Measurements from ENCODE around the gene SOWAHB. TPM values are rescaled to one million over a fixed set of nuclear protein-coding genes. Genes with fewer than 3 reads are reported as not detected.

The SOWAHB gene
- total RNA-seq, 2 donors from 2014 or later: 1.2 to 2.6 TPM

DNA sequence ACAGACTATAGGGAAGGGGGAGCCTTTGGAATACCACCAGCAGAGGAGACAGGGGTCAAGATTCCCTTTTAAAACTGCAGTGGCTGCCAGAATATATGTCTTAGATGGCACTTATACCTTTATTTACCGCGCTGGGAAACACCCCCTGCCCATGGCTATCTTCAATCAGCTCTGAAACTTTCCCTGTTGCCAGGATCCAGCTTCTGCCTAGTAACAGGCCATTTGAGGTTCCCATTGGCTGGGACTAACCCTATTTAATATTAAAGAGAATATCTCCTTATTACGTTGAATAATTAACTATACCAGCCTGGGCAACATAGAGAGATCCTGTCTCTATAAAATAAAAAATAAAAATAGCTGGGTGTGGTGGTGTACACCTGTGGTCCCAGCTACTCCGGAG, 23.8 kb downstream of the SOWAHB start:
- TF ChIP-seq, protein P1, sequence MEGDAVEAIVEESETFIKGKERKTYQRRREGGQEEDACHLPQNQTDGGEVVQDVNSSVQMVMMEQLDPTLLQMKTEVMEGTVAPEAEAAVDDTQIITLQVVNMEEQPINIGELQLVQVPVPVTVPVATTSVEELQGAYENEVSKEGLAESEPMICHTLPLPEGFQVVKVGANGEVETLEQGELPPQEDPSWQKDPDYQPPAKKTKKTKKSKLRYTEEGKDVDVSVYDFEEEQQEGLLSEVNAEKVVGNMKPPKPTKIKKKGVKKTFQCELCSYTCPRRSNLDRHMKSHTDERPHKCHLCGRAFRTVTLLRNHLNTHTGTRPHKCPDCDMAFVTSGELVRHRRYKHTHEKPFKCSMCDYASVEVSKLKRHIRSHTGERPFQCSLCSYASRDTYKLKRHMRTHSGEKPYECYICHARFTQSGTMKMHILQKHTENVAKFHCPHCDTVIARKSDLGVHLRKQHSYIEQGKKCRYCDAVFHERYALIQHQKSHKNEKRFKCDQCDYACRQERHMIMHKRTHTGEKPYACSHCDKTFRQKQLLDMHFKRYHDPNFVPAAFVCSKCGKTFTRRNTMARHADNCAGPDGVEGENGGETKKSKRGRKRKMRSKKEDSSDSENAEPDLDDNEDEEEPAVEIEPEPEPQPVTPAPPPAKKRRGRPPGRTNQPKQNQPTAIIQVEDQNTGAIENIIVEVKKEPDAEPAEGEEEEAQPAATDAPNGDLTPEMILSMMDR (conservative IDR thresholded peaks at IDR 0.05): no peak
- Histone ChIP-seq H3K4me1 (ENCODE audit: control insufficient read depth, insufficient read depth, low read length) (no peaks in the 10 kb centered on the region), H3K36me3 (ENCODE audit: control insufficient read depth, insufficient read depth, low read length) (no peaks in the 10 kb centered on the region), H3K27ac (ENCODE audit: low read depth, low read length) (no peak overlapping the region), H3K4me3 (ENCODE audit: low read length) (no peak overlapping the region), H3K9me3 (ENCODE audit: control insufficient read depth, low read length) (no peaks in the 10 kb centered on the region), H3K9ac (ENCODE audit: extremely low read depth, low read length, poor library complexity, severe bottlenecking) (no peak overlapping the region), H3K27me3 (ENCODE audit: control insufficient read depth, insufficient read depth, low read length, poor library complexity, severe bottlenecking) (peaks cover 3% of the 10 kb centered on the region)
- Mint-ChIP-seq H3K27me3 (ENCODE audit: insufficient read depth) (peaks cover 17% of the 10 kb centered on the region), H3K9me3 (no peaks in the 10 kb centered on the region), H3K27ac (no peak overlapping the region), H3K4me3 (no peak overlapping the region), H3K36me3 (ENCODE audit: low read depth) (no peaks in the 10 kb centered on the region), H3K4me1 (peaks cover 12% of the 10 kb centered on the region)
- DNase-seq: peak; percentile 53
- 91 to 93% methylated on average over 3 of the region's 4 CpGs for WGBS, 2 experiments (ENCODE audit: insufficient coverage in 1 of 2, insufficient read length in 1 of 2)

DNA sequence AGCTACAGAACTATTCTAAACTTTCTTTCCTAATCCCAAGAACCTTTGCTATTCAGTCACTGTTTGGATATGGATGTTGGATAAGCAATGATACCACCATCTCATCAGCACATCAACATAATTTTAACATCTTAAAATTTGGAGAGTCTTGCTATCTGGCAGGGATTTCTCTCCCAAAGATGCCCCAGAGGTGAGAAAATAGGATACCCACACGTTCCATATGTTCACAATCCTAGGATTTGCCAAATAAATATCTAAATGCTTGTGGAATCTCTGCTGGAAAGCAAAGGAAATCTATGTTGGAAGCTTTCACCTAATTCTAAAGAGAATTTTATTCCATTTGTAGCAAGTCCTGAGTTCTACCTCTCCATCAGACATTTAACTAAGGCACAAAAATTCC, 24.4 kb downstream of the SOWAHB start:
- no peak overlapping the region for H3K4me3 ChIP-seq (ENCODE audit: low read length)
- no peak for DNase-seq
- WGBS, 2 experiments (ENCODE audit: insufficient coverage in 1 of 2, insufficient read length in 1 of 2): 75 to 81% methylated on average over 1 of the region's 1 CpG

DNA sequence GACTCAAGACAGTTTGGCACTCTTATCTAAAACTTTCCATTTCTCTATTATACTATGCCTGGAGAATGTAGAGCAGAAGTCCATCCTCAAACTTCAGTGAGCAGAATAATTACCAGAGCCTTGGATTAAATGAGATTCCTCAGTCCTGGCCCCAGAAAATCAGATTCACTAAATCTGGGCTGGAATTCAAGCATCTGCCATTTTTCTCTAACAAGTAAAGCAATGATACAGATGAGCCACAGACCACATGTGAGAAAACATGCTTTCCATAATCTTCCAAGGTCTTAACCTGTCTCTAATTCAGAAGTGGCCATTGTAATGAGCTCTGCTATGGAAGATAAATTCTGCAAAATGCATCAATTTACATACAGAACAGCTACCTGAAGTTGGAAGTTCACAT, 25.4 kb downstream of the SOWAHB start:
- H3K27ac ChIP-seq (ENCODE audit: low read depth, low read length): no peak overlapping the region
- H3K9me3 ChIP-seq (ENCODE audit: control insufficient read depth, low read length): no peaks in the 10 kb centered on the region
- H3K4me3 ChIP-seq (ENCODE audit: low read length): no peak overlapping the region
- DNase-seq: no peak
- no peaks in the 10 kb centered on the region for H3K36me3 Mint-ChIP-seq (ENCODE audit: low read depth)
- TF ChIP-seq, protein P1 (conservative IDR thresholded peaks at IDR 0.05): no peak
- H3K9ac ChIP-seq (ENCODE audit: extremely low read depth, low read length, poor library complexity, severe bottlenecking): no peak overlapping the region
- no peaks in the 10 kb centered on the region for H3K27me3 ChIP-seq (ENCODE audit: control insufficient read depth, insufficient read depth, low read length, poor library complexity, severe bottlenecking)
- peaks cover 19% of the 10 kb centered on the region for H3K4me1 Mint-ChIP-seq
- H3K9me3 Mint-ChIP-seq: no peaks in the 10 kb centered on the region
- peaks cover 11% of the 10 kb centered on the region for H3K27me3 Mint-ChIP-seq (ENCODE audit: insufficient read depth)
- H3K4me1 ChIP-seq (ENCODE audit: control insufficient read depth, insufficient read depth, low read length): no peaks in the 10 kb centered on the region
- H3K27ac Mint-ChIP-seq: no peak overlapping the region
- no peaks in the 10 kb centered on the region for H3K36me3 ChIP-seq (ENCODE audit: control insufficient read depth, insufficient read depth, low read length)
- no peak overlapping the region for H3K4me3 Mint-ChIP-seq

More for the DNA sequence above, 24.4 kb downstream of the SOWAHB start:
- H3K9me3 Mint-ChIP-seq: no peaks in the 10 kb centered on the region
- H3K4me3 Mint-ChIP-seq: no peak overlapping the region
- no peaks in the 10 kb centered on the region for H3K36me3 ChIP-seq (ENCODE audit: control insufficient read depth, insufficient read depth, low read length)
- H3K27ac ChIP-seq (ENCODE audit: low read depth, low read length): no peak overlapping the region
- no peak overlapping the region for H3K9ac ChIP-seq (ENCODE audit: extremely low read depth, low read length, poor library complexity, severe bottlenecking)
- no peaks in the 10 kb centered on the region for H3K27me3 ChIP-seq (ENCODE audit: control insufficient read depth, insufficient read depth, low read length, poor library complexity, severe bottlenecking)
- H3K36me3 Mint-ChIP-seq (ENCODE audit: low read depth): no peaks in the 10 kb centered on the region
- TF ChIP-seq, protein P1 (conservative IDR thresholded peaks at IDR 0.05): no peak
- peaks cover 11% of the 10 kb centered on the region for H3K27me3 Mint-ChIP-seq (ENCODE audit: insufficient read depth)
- H3K9me3 ChIP-seq (ENCODE audit: control insufficient read depth, low read length): no peaks in the 10 kb centered on the region
- H3K27ac Mint-ChIP-seq: no peak overlapping the region
- H3K4me1 ChIP-seq (ENCODE audit: control insufficient read depth, insufficient read depth, low read length): no peaks in the 10 kb centered on the region
- peaks cover 17% of the 10 kb centered on the region for H3K4me1 Mint-ChIP-seq
